GM12891 (cell line): ENCODE data around the gene ARFRP1.

Source experiments
- PAX5 ChIP-seq: IDR thresholded peaks from 2 replicates; pipeline ENCODE4 v1.6.1; 2011; ENCODE audit warnings: low read length, moderate library complexity, mild to moderate bottlenecking; ENCODE audit not compliant: insufficient read depth, severe bottlenecking
- POLR2A ChIP-seq: IDR thresholded peaks from 2 replicates; pipeline ENCODE4 v1.6.1; 2011; ENCODE audit warnings: low read depth, low read length, control low read depth
- POLR2AphosphoS5 ChIP-seq: IDR thresholded peaks from 2 replicates; pipeline ENCODE4 v1.6.1; 2011; ENCODE audit warnings: low read depth, low read length, control low read depth
- SPI1 ChIP-seq: IDR thresholded peaks from 2 replicates; pipeline ENCODE4 v1.6.1; 2011; ENCODE audit warnings: low read depth, low read length, control low read depth
- TAF1 ChIP-seq: IDR thresholded peaks from 2 replicates; pipeline ENCODE4 v1.6.1; 2011; ENCODE audit warnings: low read depth, low read length, control low read depth

GRCh38 chr20:63681609-63682142 lies 26.1 kb downstream of the ARFRP1 start:
- no peak for TF ChIP-seq POLR2AphosphoS5
- TF ChIP-seq TAF1 = no peak
- no peak for TF ChIP-seq POLR2A
- no peak for TF ChIP-seq SPI1
- TF ChIP-seq PAX5 = no peak
